K562 (cell line): Measurements from ENCODE around the gene FST. TPM values are rescaled to one million over a fixed set of nuclear protein-coding genes. Genes with fewer than 3 reads are reported as not detected.

ENCODE experiments used
- ARID1B ChIP-seq: fragments of 450-650 bp; IDR thresholded peaks from 2 replicates; pipeline ENCODE4 v1.6.1; 2016; ENCODE audit warnings: antibody characterized with exemption, mild to moderate bottlenecking, inconsistent platforms
- CC2D1A ChIP-seq: fragments of 450-650 bp; IDR thresholded peaks from 2 replicates; pipeline ENCODE4 v1.6.1; 2017; ENCODE audit warnings: mild to moderate bottlenecking
- CHCHD3 ChIP-seq: fragments of 250-450 bp; sonication (Bioruptor Pico); IDR thresholded peaks from 2 replicates; pipeline ENCODE4 v2.1.2; 2022; ENCODE audit warnings: mild to moderate bottlenecking
- CREB3 ChIP-seq: fragments of 450-650 bp; conservative IDR thresholded peaks from 2 replicates; pipeline ENCODE4 v1.6.1; 2016; ENCODE audit warnings: missing genetic modification characterization, low read depth, mild to moderate bottlenecking, missing compliant biosample characterization, moderate library complexity
- NFRKB ChIP-seq: fragments of 450-650 bp; IDR thresholded peaks from 2 replicates; pipeline ENCODE4 v1.6.1; 2016; ENCODE audit warnings: low read depth
- NR3C1 ChIP-seq: sonication (generic); formaldehyde crosslinking; IDR thresholded peaks from 2 replicates; pipeline ENCODE4 v1.8.1; 2022; ENCODE audit warnings: missing genetic modification reagents
- XRCC3 ChIP-seq: fragments of 450-650 bp; IDR thresholded peaks from 2 replicates; pipeline ENCODE4 v1.6.1; 2017; ENCODE audit warnings: mild to moderate bottlenecking, moderate library complexity
- ZBTB26 ChIP-seq: fragments of 450-650 bp; formaldehyde crosslinking; IDR thresholded peaks from 2 replicates; pipeline ENCODE4 v1.4.0; 2022; ENCODE audit warnings: missing genetic modification characterization
- ZBTB43 ChIP-seq: sonication (generic); formaldehyde crosslinking; IDR thresholded peaks from 2 replicates; pipeline ENCODE4 v1.8.0; 2023; ENCODE audit warnings: mild to moderate bottlenecking, missing genetic modification reagents
- ZNF124 ChIP-seq: sonication (generic); formaldehyde crosslinking; IDR thresholded peaks from 2 replicates; pipeline ENCODE4 v1.8.1; 2022; ENCODE audit warnings: missing genetic modification reagents
- ZNF184 ChIP-seq: sonication (generic); formaldehyde crosslinking; IDR thresholded peaks from 2 replicates; pipeline ENCODE4 v1.5.0; 2020; ENCODE audit warnings: missing genetic modification reagents
- ZNF318 ChIP-seq, 2 experiments: fragments of 450-650 bp; IDR thresholded peaks; 2 replicates each; pipeline ENCODE4 v1.6.1; 2016; ENCODE audit warnings: mild to moderate bottlenecking in 2 of 2, borderline replicate concordance in 1 of 2, low read depth in 1 of 2, moderate library complexity in 1 of 2
- ZNF717 ChIP-seq: fragments of 250-450 bp; sonication (Bioruptor Pico); IDR thresholded peaks from 2 replicates; pipeline ENCODE4 v1.5.0; 2021
- ZNF778 ChIP-seq: fragments of 450-650 bp; formaldehyde crosslinking; IDR thresholded peaks from 2 replicates; pipeline ENCODE4 v1.4.0; 2020; ENCODE audit warnings: mild to moderate bottlenecking, moderate library complexity
- ZNF780A ChIP-seq: fragments of 250-450 bp; sonication (Bioruptor Pico); IDR thresholded peaks from 2 replicates; pipeline ENCODE4 v1.5.0; 2021; ENCODE audit warnings: mild to moderate bottlenecking
- polyA plus RNA-seq, 8 experiments: library from polyadenylated mRNA; depleted of rRNA in 4 of 8; stranded (reverse) in 5 of 8; unstranded in 3 of 8; fragments of >200 nt; fragmentation: Nextera tagmentation in 2 of 8; fragmentation: Illumina TruSeq in 1 of 8; extraction: Ambion mirVana in 2 of 8; extraction: Trizol in 1 of 8; gene quantifications; 2 replicates each; pipeline versions ENCODE4 v1.2.1 to v1.2.3, GENCODE V29; 2011 to 2014; ENCODE audit warnings: inconsistent platforms in 1 of 8, missing spikeins in 1 of 8
- total RNA-seq, 7 experiments: library from RNA; depleted of rRNA in 6 of 7; stranded (reverse); fragments of >200 nt in 6 of 7; fragmentation: Illumina TruSeq in 2 of 7; extraction: Trizol in 2 of 7; gene quantifications; 2 replicates each; pipeline versions ENCODE4 v1.2.1 to v1.2.3, GENCODE V29; 2011 to 2021; ENCODE audit warnings: low replicate concordance in 1 of 7

Gene FST
- total and polyA plus RNA-seq, 9 of the 15 experiments (the other 6 are each of a cell fraction or from before 2014, with no cell fraction given), result 0.03 to 0.27 TPM; not detected in 7

GRCh38 chr5:53481887-53482716 lies 1.7 kb downstream of the FST start (continued):
- TF ChIP-seq ARID1B (no peak), NFRKB (no peak), XRCC3 (no peak), CREB3 (tag) (no peak), ZNF780A (CRISPR knock-in tag) (no peak), CC2D1A (no peak), ZNF124 (CRISPR knock-in tag) (no peak), ZNF318 (IDR thresholded peaks at IDR 0.05; ENCODE audit: borderline replicate concordance in 1 of 2, low read depth in 1 of 2) (no peak), ZBTB43 (no peak), ZBTB26 (CRISPR knock-in tag) (0 out of 2 replicates have a peak, but pooled peaks have one; percentile 67), ZNF778 (no peak), ZNF184 (CRISPR knock-in tag) (no peak), NR3C1 (CRISPR knock-in tag) (no peak), ZNF717 (no peak), CHCHD3 (no peak)
